HEK293T (cell line): ENCODE measurements around the gene TBC1D30.

Experiments
- CTCF ChIA-PET: fragments of 350-600 bp; formaldehyde crosslinking; extraction: SDS; loops from one replicate; lab custom pipeline; 2021; ENCODE audit warnings: antibody characterized with exemption, inconsistent platforms; lab: Yijun Ruan, JAX
- POLR2A ChIA-PET: fragments of 350-600 bp; formaldehyde crosslinking; extraction: SDS; loops from one replicate; lab custom pipeline; 2020; ENCODE audit warnings: antibody characterized with exemption, inconsistent platforms; lab: Yijun Ruan, JAX
- DNase-seq: peaks from one replicate; pipeline ENCODE4 v3.0.0; 2012; ENCODE audit warnings: mixed read lengths; ENCODE audit errors: extremely low spot score
- ARNT ChIP-seq: fragments of 450-650 bp; IDR thresholded peaks from 2 replicates; pipeline ENCODE4 v1.6.1; 2017; ENCODE audit warnings: mild to moderate bottlenecking
- BHLHE40 ChIP-seq: fragments of 450-650 bp; IDR thresholded peaks from 2 replicates; pipeline ENCODE4 v1.6.1; 2016; ENCODE audit warnings: mild to moderate bottlenecking, moderate library complexity, borderline replicate concordance
- CTBP1 ChIP-seq: fragments of 450-650 bp; IDR thresholded peaks from 2 replicates; pipeline ENCODE4 v1.6.1; 2016; ENCODE audit warnings: borderline replicate concordance
- ELF4 ChIP-seq: fragments of 450-650 bp; IDR thresholded peaks from 2 replicates; pipeline ENCODE4 v1.6.1; 2017; ENCODE audit warnings: antibody characterized with exemption
- FOXA1 ChIP-seq: fragments of 450-650 bp; IDR thresholded peaks from 2 replicates; pipeline ENCODE4 v1.6.1; 2016; ENCODE audit warnings: mild to moderate bottlenecking
- FOXK2 ChIP-seq: fragments of 450-650 bp; IDR thresholded peaks from 2 replicates; pipeline ENCODE4 v1.6.1; 2016; ENCODE audit warnings: mild to moderate bottlenecking
- FOXM1 ChIP-seq: fragments of 450-650 bp; IDR thresholded peaks from 2 replicates; pipeline ENCODE4 v1.6.1; 2017; ENCODE audit warnings: mild to moderate bottlenecking, borderline replicate concordance
- HDGF ChIP-seq: fragments of 450-650 bp; IDR thresholded peaks from 2 replicates; pipeline ENCODE4 v1.6.1; 2017; ENCODE audit warnings: antibody characterized with exemption, borderline replicate concordance
- L3MBTL2 ChIP-seq: fragments of 450-650 bp; conservative IDR thresholded peaks from 2 replicates; pipeline ENCODE4 v1.6.1; 2016; ENCODE audit warnings: mild to moderate bottlenecking
- LEF1 ChIP-seq: fragments of 450-650 bp; IDR thresholded peaks from 2 replicates; pipeline ENCODE4 v1.6.1; 2017; ENCODE audit warnings: mild to moderate bottlenecking, borderline replicate concordance
- NFRKB ChIP-seq: fragments of 450-650 bp; IDR thresholded peaks from 2 replicates; pipeline ENCODE4 v1.6.1; 2016; ENCODE audit warnings: mild to moderate bottlenecking, moderate library complexity
- PKNOX1 ChIP-seq: fragments of 450-650 bp; IDR thresholded peaks from 2 replicates; pipeline ENCODE4 v1.6.1; 2016
- SP1 ChIP-seq: fragments of 450-650 bp; IDR thresholded peaks from 2 replicates; pipeline ENCODE4 v1.6.1; 2017
- SUZ12 ChIP-seq: fragments of 450-650 bp; IDR thresholded peaks from 2 replicates; pipeline ENCODE4 v1.6.1; 2016; ENCODE audit warnings: mild to moderate bottlenecking
- TARDBP ChIP-seq: fragments of 450-650 bp; IDR thresholded peaks from 2 replicates; pipeline ENCODE4 v1.6.1; 2016
- ZNF384 ChIP-seq: fragments of 450-650 bp; IDR thresholded peaks from 2 replicates; pipeline ENCODE4 v1.6.1; 2016

TBC1D30 gene

GRCh38 chr12:64810831-64811230, 13.6 kb upstream of the TBC1D30 start:
- POLR2A ChIA-PET, result no interaction called here

GRCh38 chr12:64813723-64814122, 10.7 kb upstream of the TBC1D30 start:
- TF ChIP-seq FOXM1 (no peak), HDGF (no peak), L3MBTL2 (no peak)
- ChIA-PET POLR2A (no interaction called here), CTCF (interaction anchor here (1.2 to 1.3 kb wide), 2 partner anchors 11 to 266 kb away, joined by 4 read pairs; no protein-coding TSS in a partner anchor)
- DNase-seq, result no peak

More at GRCh38 chr12:64810831-64811230, 13.6 kb upstream of the TBC1D30 start:
- TF ChIP-seq SUZ12, result no peak
- no peak for TF ChIP-seq ZNF384
- no peak for TF ChIP-seq FOXA1
- no peak for TF ChIP-seq ELF4
- TF ChIP-seq CTBP1, result no peak
- no peak for TF ChIP-seq TARDBP
- no peak for TF ChIP-seq FOXK2
- TF ChIP-seq ARNT, result no peak
- CTCF ChIA-PET, result interaction anchor here (1.5 kb wide), 1 partner anchor 9 kb away, joined by 4 read pairs; no protein-coding TSS in a partner anchor
- DNase-seq, result no peak

- no peak for TF ChIP-seq HDGF
- no peak for TF ChIP-seq FOXM1
- no peak for TF ChIP-seq SP1
- TF ChIP-seq PKNOX1, result no peak
- ChIA-PET POLR2A (no interaction called here), CTCF (interaction anchor here (0.8 kb wide), 1 partner anchor 12 kb away, joined by 4 read pairs; no protein-coding TSS in a partner anchor)
- no peak for DNase-seq
Measured at GRCh38 chr12:64814432-64814831, 10.0 kb upstream of the TBC1D30 start.

- no peak for TF ChIP-seq LEF1
- TF ChIP-seq FOXM1, result no peak
- TF ChIP-seq TARDBP, result no peak
- TF ChIP-seq ZNF384, result no peak
- no peak for TF ChIP-seq HDGF
- no peak for TF ChIP-seq CTBP1
- no peak for TF ChIP-seq L3MBTL2
- CTCF ChIA-PET, result interaction anchor here (1.7 kb wide), 1 partner anchor 19 kb away, joined by 3 read pairs; no protein-coding TSS in a partner anchor
- no peak for DNase-seq
- POLR2A ChIA-PET, result no interaction called here
Measured at GRCh38 chr12:64819816-64820402, 4.5 kb upstream of the TBC1D30 start.

GRCh38 chr12:64820593-64820992, 3.9 kb upstream of the TBC1D30 start:
- ChIA-PET POLR2A (no interaction called here), CTCF (interaction anchor here (1.7 kb wide), 1 partner anchor 19 kb away, joined by 3 read pairs; no protein-coding TSS in a partner anchor)
- no peak for TF ChIP-seq HDGF
- TF ChIP-seq NFRKB, result no peak
- TF ChIP-seq SUZ12, result no peak
- no peak for TF ChIP-seq ARNT
- no peak for TF ChIP-seq L3MBTL2
- TF ChIP-seq PKNOX1, result no peak
- TF ChIP-seq SP1, result no peak
- TF ChIP-seq BHLHE40, result no peak
- TF ChIP-seq FOXM1, result no peak
- TF ChIP-seq CTBP1, result no peak
- TF ChIP-seq LEF1, result no peak
- no peak for TF ChIP-seq FOXK2
- no peak for TF ChIP-seq ELF4
- no peak for TF ChIP-seq FOXA1
- TF ChIP-seq TARDBP, result no peak
- no peak for TF ChIP-seq ZNF384
- no peak for DNase-seq

GRCh38 chr12:64821116-64821630, 3.3 kb upstream of the TBC1D30 start:
- ChIA-PET CTCF (interaction anchor here (1.7 kb wide), 1 partner anchor 20 kb away, joined by 3 read pairs; no protein-coding TSS in a partner anchor), POLR2A (no interaction called here)
- no peak for DNase-seq
- TF ChIP-seq SUZ12, result no peak
- TF ChIP-seq CTBP1, result no peak
- no peak for TF ChIP-seq LEF1
- TF ChIP-seq FOXK2, result no peak
- no peak for TF ChIP-seq FOXM1
- no peak for TF ChIP-seq ELF4
- TF ChIP-seq L3MBTL2, result no peak
- no peak for TF ChIP-seq NFRKB
- TF ChIP-seq BHLHE40, result no peak
- TF ChIP-seq HDGF, result no peak

- ChIA-PET CTCF (interaction anchor here (0.6 kb wide), 1 partner anchor 1412 kb away, joined by 3 read pairs; no protein-coding TSS in a partner anchor), POLR2A (no interaction called here)
- TF ChIP-seq ARNT (no peak), LEF1 (no peak), L3MBTL2 (no peak), HDGF (no peak), FOXM1 (no peak), PKNOX1 (no peak), TARDBP (no peak), ELF4 (no peak), CTBP1 (no peak), SUZ12 (no peak), NFRKB (no peak), SP1 (no peak)
- DNase-seq, result no peak
Measured at GRCh38 chr12:64824130-64824499, 332 bp upstream of the TBC1D30 start.
